Fibroblast of lung (primary cell): ENCODE measurements around the gene NKTR.

Experiments used
- EZH2 ChIP-seq: IDR thresholded peaks from 2 replicates; pipeline ENCODE4 v1.5.1; 2012; ENCODE audit warnings: low read length, control low read depth, mild to moderate bottlenecking; ENCODE audit errors: missing control alignments
- TF ChIP-seq, protein P1 (sequence below), 2 donors: IDR thresholded peaks in 1 of 2; conservative IDR thresholded peaks in 1 of 2; 1 replicate in 1 of 2; 2 replicates in 1 of 2; pipeline ENCODE4 v1.5.1; 2011 to 2012; ENCODE audit warnings: low read length in 2 of 2, control low read depth in 1 of 2, inconsistent platforms in 1 of 2, low read depth in 1 of 2, mild to moderate bottlenecking in 1 of 2

DNA sequence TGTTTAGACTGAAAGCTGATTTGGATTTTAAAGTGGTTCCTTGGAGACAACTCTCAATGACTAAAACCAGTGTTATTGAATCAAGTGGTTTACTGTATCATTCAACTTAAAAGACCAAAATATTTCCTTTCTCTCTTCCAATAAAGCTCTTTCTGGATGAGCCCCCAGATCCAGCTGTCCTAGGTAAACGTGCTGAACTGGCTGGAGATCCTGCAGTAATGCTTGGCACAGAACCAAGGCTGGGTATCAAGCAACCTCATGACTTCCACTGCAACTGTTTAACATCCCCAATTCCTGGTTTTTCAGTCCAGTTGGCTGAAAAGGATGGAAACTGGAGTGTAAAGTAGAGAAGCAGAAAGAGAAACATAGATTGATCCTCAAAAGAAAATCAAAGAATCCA lies 47.7 kb upstream of the NKTR start:
- no peak for TF ChIP-seq EZH2
- TF ChIP-seq, protein P1, sequence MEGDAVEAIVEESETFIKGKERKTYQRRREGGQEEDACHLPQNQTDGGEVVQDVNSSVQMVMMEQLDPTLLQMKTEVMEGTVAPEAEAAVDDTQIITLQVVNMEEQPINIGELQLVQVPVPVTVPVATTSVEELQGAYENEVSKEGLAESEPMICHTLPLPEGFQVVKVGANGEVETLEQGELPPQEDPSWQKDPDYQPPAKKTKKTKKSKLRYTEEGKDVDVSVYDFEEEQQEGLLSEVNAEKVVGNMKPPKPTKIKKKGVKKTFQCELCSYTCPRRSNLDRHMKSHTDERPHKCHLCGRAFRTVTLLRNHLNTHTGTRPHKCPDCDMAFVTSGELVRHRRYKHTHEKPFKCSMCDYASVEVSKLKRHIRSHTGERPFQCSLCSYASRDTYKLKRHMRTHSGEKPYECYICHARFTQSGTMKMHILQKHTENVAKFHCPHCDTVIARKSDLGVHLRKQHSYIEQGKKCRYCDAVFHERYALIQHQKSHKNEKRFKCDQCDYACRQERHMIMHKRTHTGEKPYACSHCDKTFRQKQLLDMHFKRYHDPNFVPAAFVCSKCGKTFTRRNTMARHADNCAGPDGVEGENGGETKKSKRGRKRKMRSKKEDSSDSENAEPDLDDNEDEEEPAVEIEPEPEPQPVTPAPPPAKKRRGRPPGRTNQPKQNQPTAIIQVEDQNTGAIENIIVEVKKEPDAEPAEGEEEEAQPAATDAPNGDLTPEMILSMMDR (conservative IDR thresholded peaks at IDR 0.05 in 1 of 2, IDR thresholded peaks at IDR 0.05 in 1 of 2; ENCODE audit: low read depth in 1 of 2, low read length in 2 of 2): no peak
